Colonic mucosa (tissue), 4 donors: ENCODE data around the gene FFAR1. TPM values are rescaled to one million over a fixed set of nuclear protein-coding genes. Genes with fewer than 3 reads are reported as not detected.
"Not testable (repeated sequence)": the region's sequence is repeated elsewhere in the genome, so short reads cannot be mapped to it uniquely, and the experiment has no call there.

Source experiments
- DNase-seq: peaks from one replicate; pipeline ENCODE4 v3.0.0-alpha.2; 2020
- H3K27ac ChIP-seq: fragments of 200-600 bp; one replicate; pipeline ENCODE4 v1.8.0; 2021
- H3K27me3 ChIP-seq: fragments of 200-600 bp; one replicate; pipeline ENCODE4 v1.8.0; 2021
- H3K36me3 ChIP-seq: fragments of 200-600 bp; one replicate; pipeline ENCODE4 v1.8.0; 2021
- H3K4me1 ChIP-seq: fragments of 200-600 bp; one replicate; pipeline ENCODE4 v1.8.0; 2021; ENCODE audit warnings: mild to moderate bottlenecking
- H3K4me3 ChIP-seq: fragments of 200-600 bp; one replicate; pipeline ENCODE4 v1.8.0; 2021
- H3K9ac ChIP-seq, 2 donors: one replicate each; pipeline ENCODE4 v1.7.0; 2013; ENCODE audit warnings: control low read depth in 2 of 2, low read depth in 2 of 2, low read length in 2 of 2
- H3K9me3 ChIP-seq: fragments of 200-600 bp; one replicate; pipeline ENCODE4 v1.8.0; 2021
- intact Hi-C: fragments of 100-400 bp; cut with DNase I; formaldehyde crosslinking; loops from one replicate; pipeline ENCODE4 v1.14.1; 2022
- total RNA-seq, 2 donors: library from RNA; stranded (reverse); fragmentation: NEBNext Ultra II Directional in 1 of 2; extraction: Animal tissue kit (Norgen Biotek cat#: 25700) in 1 of 2; gene quantifications; one replicate each; pipeline ENCODE4 v1.2.1, GENCODE V29; 2021
- TF ChIP-seq, protein P1 (sequence below): fragments of 200-600 bp; IDR thresholded peaks from one replicate; pipeline ENCODE4 v1.8.0; 2022; ENCODE audit warnings: antibody characterized with exemption, mild to moderate bottlenecking
- donor health status: healthy.
- donor health status: DM: no; HTN: no; CAD: no.
- donor health status: DM: no; HTN: no; CAD: no.

The FFAR1 gene
- total RNA-seq, 2 donors from 2014 or later, result not detected

DNA sequence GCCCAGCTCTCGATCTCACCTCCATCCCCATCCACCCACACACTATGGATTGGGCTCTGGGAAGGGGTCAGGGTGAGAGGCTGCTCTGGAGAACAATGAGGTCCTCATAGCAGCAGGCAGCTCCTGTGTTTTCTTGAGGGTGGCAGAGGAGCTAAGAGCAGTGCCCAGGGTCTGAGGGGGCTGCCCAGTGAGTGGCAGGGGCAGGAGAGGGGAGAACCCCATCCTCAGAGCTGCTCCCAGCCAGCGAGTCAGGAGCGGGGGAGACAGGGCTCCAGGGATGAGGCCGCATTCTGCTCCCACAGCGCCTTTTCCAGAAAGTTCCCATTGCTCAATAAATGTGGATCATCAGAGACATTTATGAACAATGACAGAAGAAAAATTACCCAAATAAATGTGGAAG lies 12.4 kb downstream of the FFAR1 start:
- DNase-seq, H3K27me3 ChIP-seq, H3K4me3 ChIP-seq, H3K4me1 ChIP-seq, H3K27ac ChIP-seq, H3K9ac ChIP-seq, intact Hi-C loops, H3K36me3 ChIP-seq, H3K9me3 ChIP-seq: not testable (repeated sequence)

DNA sequence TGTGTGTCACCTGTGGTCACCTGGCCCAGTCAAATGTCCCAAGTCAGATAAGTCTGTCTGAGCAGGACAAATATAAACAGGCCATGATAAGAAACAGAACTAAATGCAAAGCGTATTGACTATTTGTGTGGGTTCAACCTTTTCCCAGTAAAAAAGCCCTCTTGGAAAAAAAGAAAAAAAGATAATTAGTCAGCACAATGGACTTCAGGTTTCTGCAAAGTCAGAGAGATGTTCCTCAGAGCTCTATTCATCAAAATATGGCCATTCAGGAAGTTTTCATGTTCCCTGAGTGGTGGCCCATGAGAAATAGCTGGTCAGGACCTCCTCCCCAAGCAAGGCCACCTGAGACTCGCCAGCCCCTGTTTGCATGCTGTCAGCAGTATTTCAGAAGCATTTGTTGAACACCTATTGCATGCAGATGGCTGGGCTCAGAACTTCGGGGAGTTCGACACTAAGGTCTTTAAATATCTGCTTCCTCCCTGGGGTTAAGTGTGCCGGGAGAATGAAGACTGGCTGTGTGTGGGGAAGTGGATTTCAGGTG lies 13.2 kb downstream of the FFAR1 start:
- Histone ChIP-seq H3K4me3 (no peak overlapping the region), H3K9ac (no peak overlapping the region), H3K27me3 (no peaks in the 10 kb centered on the region), H3K27ac (no peak overlapping the region), H3K36me3 (no peaks in the 10 kb centered on the region), H3K9me3 (no peaks in the 10 kb centered on the region), H3K4me1 (no peaks in the 10 kb centered on the region)
- TF ChIP-seq, protein P1, sequence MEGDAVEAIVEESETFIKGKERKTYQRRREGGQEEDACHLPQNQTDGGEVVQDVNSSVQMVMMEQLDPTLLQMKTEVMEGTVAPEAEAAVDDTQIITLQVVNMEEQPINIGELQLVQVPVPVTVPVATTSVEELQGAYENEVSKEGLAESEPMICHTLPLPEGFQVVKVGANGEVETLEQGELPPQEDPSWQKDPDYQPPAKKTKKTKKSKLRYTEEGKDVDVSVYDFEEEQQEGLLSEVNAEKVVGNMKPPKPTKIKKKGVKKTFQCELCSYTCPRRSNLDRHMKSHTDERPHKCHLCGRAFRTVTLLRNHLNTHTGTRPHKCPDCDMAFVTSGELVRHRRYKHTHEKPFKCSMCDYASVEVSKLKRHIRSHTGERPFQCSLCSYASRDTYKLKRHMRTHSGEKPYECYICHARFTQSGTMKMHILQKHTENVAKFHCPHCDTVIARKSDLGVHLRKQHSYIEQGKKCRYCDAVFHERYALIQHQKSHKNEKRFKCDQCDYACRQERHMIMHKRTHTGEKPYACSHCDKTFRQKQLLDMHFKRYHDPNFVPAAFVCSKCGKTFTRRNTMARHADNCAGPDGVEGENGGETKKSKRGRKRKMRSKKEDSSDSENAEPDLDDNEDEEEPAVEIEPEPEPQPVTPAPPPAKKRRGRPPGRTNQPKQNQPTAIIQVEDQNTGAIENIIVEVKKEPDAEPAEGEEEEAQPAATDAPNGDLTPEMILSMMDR, result no peak
- intact Hi-C loops, result no loop called here
- DNase-seq, result no peak

DNA sequence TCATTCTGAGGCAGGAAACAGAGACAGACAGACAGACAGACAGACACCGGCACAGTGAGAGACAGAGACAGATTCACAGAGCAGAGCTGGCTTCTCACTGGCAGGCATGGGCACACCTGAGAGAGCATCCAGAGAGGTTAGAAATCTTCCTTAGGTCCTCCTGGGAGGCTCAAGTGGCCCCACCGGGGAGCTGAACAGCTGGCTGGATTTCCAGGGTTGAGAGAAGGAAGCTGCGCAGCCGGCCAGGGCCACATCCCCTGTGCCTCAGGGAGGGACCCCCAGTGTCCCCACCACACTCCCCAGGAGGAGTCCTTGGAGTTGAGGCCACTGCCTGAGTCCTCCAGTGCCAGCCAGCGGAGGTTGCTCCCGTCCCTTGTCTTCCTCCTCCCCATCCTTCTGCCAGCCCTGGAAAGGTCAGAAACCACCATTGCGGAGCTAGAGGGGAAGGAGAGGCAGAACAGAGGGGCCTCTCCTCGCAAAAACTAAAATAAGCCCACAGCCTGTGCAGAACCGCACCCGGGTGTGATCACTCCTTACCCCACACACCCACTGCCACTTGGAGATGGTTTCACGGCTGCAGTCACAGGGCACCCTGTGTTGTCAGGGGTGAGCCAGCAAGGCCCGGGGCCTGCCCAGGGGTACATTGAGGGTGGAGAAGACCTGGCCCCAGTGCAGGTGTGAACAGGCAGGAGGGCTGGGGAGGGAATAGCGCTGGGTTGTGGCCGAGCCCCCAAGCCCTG lies 14.7 kb downstream of the FFAR1 start:
- no peak overlapping the region for H3K27ac ChIP-seq
- H3K27me3 ChIP-seq, result no peaks in the 10 kb centered on the region
- no peaks in the 10 kb centered on the region for H3K9me3 ChIP-seq
- no peaks in the 10 kb centered on the region for H3K4me1 ChIP-seq
- intact Hi-C loops, result no loop called here
- no peak for DNase-seq
- H3K36me3 ChIP-seq, result no peaks in the 10 kb centered on the region
- H3K4me3 ChIP-seq, result no peak overlapping the region
- H3K9ac ChIP-seq, result no peak overlapping the region
- TF ChIP-seq, protein P1, result no peak

DNA sequence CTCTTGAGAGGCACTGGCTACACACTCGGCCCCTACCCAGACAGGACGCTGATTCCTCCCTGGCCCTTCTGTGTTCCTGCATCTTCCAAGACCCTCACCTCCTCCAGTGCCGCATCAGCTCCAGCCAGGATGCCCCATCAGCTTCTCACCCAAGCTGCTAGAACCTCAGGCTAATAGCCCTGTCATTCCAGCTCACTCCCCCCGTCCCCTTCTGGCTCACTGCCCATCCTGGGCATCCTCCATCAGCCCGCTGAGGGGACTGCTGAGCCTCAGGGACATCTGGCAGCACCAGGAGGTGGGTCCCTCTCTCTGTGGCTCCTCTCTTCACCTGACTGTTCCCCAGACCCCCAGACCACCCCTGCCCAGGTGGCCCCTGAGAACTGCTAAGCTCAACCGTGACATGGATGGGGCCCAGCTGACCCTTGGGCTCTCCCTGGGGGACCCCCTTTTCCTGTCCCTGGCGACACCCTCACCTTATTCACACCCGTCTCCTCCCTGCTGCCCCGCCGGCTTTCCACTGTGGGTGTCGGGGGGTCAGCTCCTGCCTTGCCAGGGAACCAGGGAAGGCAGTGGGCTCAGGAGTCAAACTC lies 15.4 kb downstream of the FFAR1 start:
- no peak overlapping the region for H3K9ac ChIP-seq
- TF ChIP-seq, protein P1, result no peak
- H3K4me3 ChIP-seq, result no peak overlapping the region
- no peaks in the 10 kb centered on the region for H3K27me3 ChIP-seq
- no peaks in the 10 kb centered on the region for H3K4me1 ChIP-seq
- intact Hi-C loops, result no loop called here
- H3K27ac ChIP-seq, result no peak overlapping the region
- no peak for DNase-seq
- no peaks in the 10 kb centered on the region for H3K9me3 ChIP-seq
- H3K36me3 ChIP-seq, result no peaks in the 10 kb centered on the region

DNA sequence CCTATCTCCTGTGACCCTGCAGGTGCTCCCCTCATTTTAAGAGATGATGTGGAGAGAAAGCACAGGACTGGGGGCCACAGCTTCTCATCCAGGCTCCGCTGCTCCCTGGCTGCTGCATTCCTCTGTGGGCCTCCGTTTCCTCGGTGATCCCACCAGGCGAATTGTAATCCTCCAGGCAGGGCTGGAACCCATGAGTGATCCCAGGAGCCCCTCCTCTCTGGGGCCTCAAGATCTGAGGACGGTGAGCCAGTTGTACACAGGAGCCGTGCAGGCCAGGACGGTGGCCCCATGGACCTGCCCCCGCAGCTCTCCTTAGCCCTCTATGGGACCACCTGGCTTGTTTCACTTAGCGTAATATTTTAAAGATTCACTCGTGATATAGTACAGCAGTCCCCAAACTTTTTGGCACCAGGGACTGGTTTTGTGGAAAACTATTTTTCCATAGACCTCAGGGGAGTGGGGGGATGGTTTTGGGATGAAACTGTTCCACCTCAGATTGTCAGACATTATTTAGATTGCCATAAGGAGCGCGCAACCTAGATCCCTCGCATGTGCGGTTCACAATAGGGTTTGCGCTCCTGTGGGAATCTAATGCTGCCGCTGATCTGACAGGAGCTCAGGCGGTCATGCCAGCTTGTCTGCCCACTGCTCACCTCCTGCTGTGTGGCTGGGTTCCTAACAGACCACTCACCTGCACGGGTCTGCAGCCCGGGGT lies 16.2 kb downstream of the FFAR1 start:
- no peak for DNase-seq

More for the DNA sequence above, 16.2 kb downstream of the FFAR1 start:
- H3K4me3 ChIP-seq, result no peak overlapping the region
- H3K9me3 ChIP-seq, result no peaks in the 10 kb centered on the region
- no peak overlapping the region for H3K27ac ChIP-seq
- intact Hi-C loops, result no loop called here
- no peaks in the 10 kb centered on the region for H3K4me1 ChIP-seq
- TF ChIP-seq, protein P1, result no peak
- H3K9ac ChIP-seq, result no peak overlapping the region
- H3K36me3 ChIP-seq, result no peaks in the 10 kb centered on the region
- H3K27me3 ChIP-seq, result no peaks in the 10 kb centered on the region
